Measurements from ENCODE around the gene SLC1A7. TPM values are rescaled to one million over a fixed set of nuclear protein-coding genes. Genes with fewer than 3 reads are reported as not detected.

The SLC1A7 gene
- total and polyA plus RNA-seq, 2 experiments from 2014 or later = not detected

DNA sequence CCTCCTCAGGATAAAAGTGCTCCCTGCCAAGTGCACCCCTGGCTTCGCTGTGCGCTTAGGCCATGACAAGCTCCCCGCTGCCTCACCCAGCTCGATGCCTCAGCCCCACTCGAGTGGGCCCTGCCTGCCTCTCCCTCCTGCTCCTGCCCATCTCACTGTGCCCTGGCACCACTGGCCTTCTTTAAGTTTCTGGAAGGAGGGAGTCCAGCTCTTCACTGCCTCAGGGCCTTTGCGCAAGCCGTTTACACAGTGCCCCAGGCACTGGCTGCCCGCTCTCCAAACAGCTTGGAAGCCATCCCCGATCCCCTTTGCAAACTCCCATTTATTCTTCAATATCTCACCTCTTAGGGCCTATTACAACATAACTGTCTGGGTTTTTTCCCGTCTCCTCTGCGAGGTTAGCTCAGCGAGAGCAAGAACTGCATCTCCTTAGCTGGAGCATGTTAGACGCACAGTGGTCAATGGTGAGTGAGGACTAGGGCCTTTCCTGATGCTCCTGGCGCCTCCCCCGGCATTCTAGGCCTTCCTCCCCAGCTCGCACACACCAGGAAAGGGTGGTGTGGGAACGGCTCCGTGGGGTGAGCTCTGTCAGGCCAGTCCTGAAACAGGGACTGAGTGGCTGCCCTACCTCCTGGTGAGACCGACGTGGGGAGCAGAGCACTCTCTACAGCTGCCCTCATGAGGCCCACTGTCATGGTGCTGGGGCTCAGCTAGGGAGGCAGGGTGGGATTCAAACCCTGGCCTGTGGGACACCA lies 48.5 kb downstream of the SLC1A7 start:
- Histone ChIP-seq H3K27ac (ENCODE audit: low read depth) (no peak overlapping the region), H3K4me1 (ENCODE audit: insufficient read depth) (no peaks in the 10 kb centered on the region), H3K36me3 (ENCODE audit: insufficient read depth) (no peaks in the 10 kb centered on the region), H2AFZ (no peak overlapping the region), H3K4me2 (no peak overlapping the region), H3K79me2 (replicated peaks; ENCODE audit: insufficient read depth) (no peaks in the 10 kb centered on the region), H3F3A (replicated peaks; ENCODE audit: low read depth) (no peaks in the 10 kb centered on the region), H3K27me3 (ENCODE audit: insufficient read depth) (no peaks in the 10 kb centered on the region), H4K20me1 (replicated peaks; ENCODE audit: insufficient read depth) (no peaks in the 10 kb centered on the region), H3K4me3 (no peak overlapping the region), H3K9me2 (ENCODE audit: insufficient read depth) (no peaks in the 10 kb centered on the region)
- H3K27ac Mint-ChIP-seq = no peak overlapping the region
- DNase-seq (ENCODE audit: low spot score) (no peak), ATAC-seq (no peak)
- H3K27me3 Mint-ChIP-seq (ENCODE audit: insufficient read depth, low read depth, poor library complexity) = peaks cover 2% of the 10 kb centered on the region
- no peaks in the 10 kb centered on the region for H3K36me3 Mint-ChIP-seq (ENCODE audit: low read depth)
- H3K9me3 Mint-ChIP-seq = no peaks in the 10 kb centered on the region
- TF ChIP-seq EZH2phosphoT487 (IDR thresholded peaks at IDR 0.05; ENCODE audit: unreplicated experiment) (no peak), CREB1 (CRISPR knock-in tag; IDR thresholded peaks at IDR 0.05; ENCODE audit: low read depth) (no peak), STAT1 (IDR thresholded peaks at IDR 0.05; ENCODE audit: unreplicated experiment) (no peak), POLR2AphosphoS5 (IDR thresholded peaks at IDR 0.05; ENCODE audit: low read depth) (no peak), JUNB (IDR thresholded peaks at IDR 0.05; ENCODE audit: unreplicated experiment) (no peak), NANOG (IDR thresholded peaks at IDR 0.05; ENCODE audit: borderline replicate concordance) (no peak), EZH2 (IDR thresholded peaks at IDR 0.05; ENCODE audit: low read depth, unreplicated experiment) (no peak), ZNF114 (CRISPR knock-in tag; IDR thresholded peaks at IDR 0.05) (no peak), ZNF331 (CRISPR knock-in tag; IDR thresholded peaks at IDR 0.05; ENCODE audit: low read depth) (no peak), ETS1 (IDR thresholded peaks at IDR 0.05) (no peak), ZNF462 (CRISPR knock-in tag; IDR thresholded peaks at IDR 0.05) (no peak)
- TF ChIP-seq, protein P1, sequence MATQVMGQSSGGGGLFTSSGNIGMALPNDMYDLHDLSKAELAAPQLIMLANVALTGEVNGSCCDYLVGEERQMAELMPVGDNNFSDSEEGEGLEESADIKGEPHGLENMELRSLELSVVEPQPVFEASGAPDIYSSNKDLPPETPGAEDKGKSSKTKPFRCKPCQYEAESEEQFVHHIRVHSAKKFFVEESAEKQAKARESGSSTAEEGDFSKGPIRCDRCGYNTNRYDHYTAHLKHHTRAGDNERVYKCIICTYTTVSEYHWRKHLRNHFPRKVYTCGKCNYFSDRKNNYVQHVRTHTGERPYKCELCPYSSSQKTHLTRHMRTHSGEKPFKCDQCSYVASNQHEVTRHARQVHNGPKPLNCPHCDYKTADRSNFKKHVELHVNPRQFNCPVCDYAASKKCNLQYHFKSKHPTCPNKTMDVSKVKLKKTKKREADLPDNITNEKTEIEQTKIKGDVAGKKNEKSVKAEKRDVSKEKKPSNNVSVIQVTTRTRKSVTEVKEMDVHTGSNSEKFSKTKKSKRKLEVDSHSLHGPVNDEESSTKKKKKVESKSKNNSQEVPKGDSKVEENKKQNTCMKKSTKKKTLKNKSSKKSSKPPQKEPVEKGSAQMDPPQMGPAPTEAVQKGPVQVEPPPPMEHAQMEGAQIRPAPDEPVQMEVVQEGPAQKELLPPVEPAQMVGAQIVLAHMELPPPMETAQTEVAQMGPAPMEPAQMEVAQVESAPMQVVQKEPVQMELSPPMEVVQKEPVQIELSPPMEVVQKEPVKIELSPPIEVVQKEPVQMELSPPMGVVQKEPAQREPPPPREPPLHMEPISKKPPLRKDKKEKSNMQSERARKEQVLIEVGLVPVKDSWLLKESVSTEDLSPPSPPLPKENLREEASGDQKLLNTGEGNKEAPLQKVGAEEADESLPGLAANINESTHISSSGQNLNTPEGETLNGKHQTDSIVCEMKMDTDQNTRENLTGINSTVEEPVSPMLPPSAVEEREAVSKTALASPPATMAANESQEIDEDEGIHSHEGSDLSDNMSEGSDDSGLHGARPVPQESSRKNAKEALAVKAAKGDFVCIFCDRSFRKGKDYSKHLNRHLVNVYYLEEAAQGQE (IDR thresholded peaks at IDR 0.05; ENCODE audit: unreplicated experiment) = no peak
- TF ChIP-seq, protein P2, sequence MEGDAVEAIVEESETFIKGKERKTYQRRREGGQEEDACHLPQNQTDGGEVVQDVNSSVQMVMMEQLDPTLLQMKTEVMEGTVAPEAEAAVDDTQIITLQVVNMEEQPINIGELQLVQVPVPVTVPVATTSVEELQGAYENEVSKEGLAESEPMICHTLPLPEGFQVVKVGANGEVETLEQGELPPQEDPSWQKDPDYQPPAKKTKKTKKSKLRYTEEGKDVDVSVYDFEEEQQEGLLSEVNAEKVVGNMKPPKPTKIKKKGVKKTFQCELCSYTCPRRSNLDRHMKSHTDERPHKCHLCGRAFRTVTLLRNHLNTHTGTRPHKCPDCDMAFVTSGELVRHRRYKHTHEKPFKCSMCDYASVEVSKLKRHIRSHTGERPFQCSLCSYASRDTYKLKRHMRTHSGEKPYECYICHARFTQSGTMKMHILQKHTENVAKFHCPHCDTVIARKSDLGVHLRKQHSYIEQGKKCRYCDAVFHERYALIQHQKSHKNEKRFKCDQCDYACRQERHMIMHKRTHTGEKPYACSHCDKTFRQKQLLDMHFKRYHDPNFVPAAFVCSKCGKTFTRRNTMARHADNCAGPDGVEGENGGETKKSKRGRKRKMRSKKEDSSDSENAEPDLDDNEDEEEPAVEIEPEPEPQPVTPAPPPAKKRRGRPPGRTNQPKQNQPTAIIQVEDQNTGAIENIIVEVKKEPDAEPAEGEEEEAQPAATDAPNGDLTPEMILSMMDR (conservative IDR thresholded peaks at IDR 0.05; ENCODE audit: low read depth in 2 of 2) = no peak
- H3K4me1 Mint-ChIP-seq = no peaks in the 10 kb centered on the region
- no peak overlapping the region for H3K4me3 Mint-ChIP-seq
